Astrocyte (in vitro differentiated cells and primary cell): Measurements from ENCODE around the gene RNF144A. TPM values are rescaled to one million over a fixed set of nuclear protein-coding genes. Genes with fewer than 3 reads are reported as not detected.

Experiments
- DNase-seq: peaks from one replicate; pipeline ENCODE4 v3.0.0-alpha.2; 2010; ENCODE audit warnings: low read depth
- FAIRE-seq: peaks from 2 replicates; lab custom pipeline; 2011; peaks lifted over from hg19 to GRCh38; lab: Jason Lieb, UNC
- H2AFZ ChIP-seq: 2 replicates; pipeline ENCODE4 v1.6.0; 2012; ENCODE audit warnings: low read depth, low read length, inconsistent platforms
- H3K27ac ChIP-seq: 2 replicates; pipeline ENCODE4 v1.5.1; 2011; ENCODE audit warnings: low read depth, low read length, inconsistent platforms
- H3K27me3 ChIP-seq: 2 replicates; pipeline ENCODE4 v1.6.0; 2011; ENCODE audit warnings: low read length, inconsistent platforms; ENCODE audit not compliant: insufficient read depth
- H3K36me3 ChIP-seq: 2 replicates; pipeline ENCODE4 v1.5.1; 2011; ENCODE audit warnings: low read length, inconsistent platforms; ENCODE audit not compliant: insufficient read depth
- H3K4me1 ChIP-seq: 2 replicates; pipeline ENCODE4 v1.5.1; 2011; ENCODE audit warnings: low read length, inconsistent platforms; ENCODE audit not compliant: insufficient read depth
- H3K4me2 ChIP-seq: 2 replicates; pipeline ENCODE4 v1.6.0; 2012; ENCODE audit warnings: low read length, inconsistent platforms
- H3K4me3 ChIP-seq: 2 replicates; pipeline ENCODE4 v1.5.1; 2011; ENCODE audit warnings: low read depth, mild to moderate bottlenecking, low read length, inconsistent platforms; ENCODE audit not compliant: insufficient read depth
- H3K79me2 ChIP-seq: 2 replicates; pipeline ENCODE4 v1.6.0; 2012; ENCODE audit warnings: mild to moderate bottlenecking, low read length, inconsistent platforms; ENCODE audit not compliant: insufficient read depth
- H3K9ac ChIP-seq: 2 replicates; pipeline ENCODE4 v1.6.0; 2012; ENCODE audit warnings: mild to moderate bottlenecking, low read length, inconsistent platforms
- H3K9me3 ChIP-seq: 2 replicates; pipeline ENCODE4 v1.5.1; 2012; ENCODE audit warnings: low read depth, mild to moderate bottlenecking, low read length, inconsistent platforms; ENCODE audit not compliant: insufficient read depth
- H4K20me1 ChIP-seq: 2 replicates; pipeline ENCODE4 v1.6.0; 2012; ENCODE audit warnings: low read length, inconsistent platforms; ENCODE audit not compliant: insufficient read depth
- H3K27ac Mint-ChIP-seq: one replicate; pipeline ENCODE4 v1.8.0; 2021; ENCODE audit warnings: mild to moderate bottlenecking, mixed read lengths; ENCODE audit not compliant: unreplicated experiment
- H3K27me3 Mint-ChIP-seq: one replicate; pipeline ENCODE4 v1.8.0; 2021; ENCODE audit warnings: low read depth, mixed read lengths; ENCODE audit not compliant: unreplicated experiment
- H3K36me3 Mint-ChIP-seq: one replicate; pipeline ENCODE4 v1.8.0; 2021; ENCODE audit warnings: low read depth, mixed read lengths; ENCODE audit not compliant: unreplicated experiment
- H3K4me1 Mint-ChIP-seq: one replicate; pipeline ENCODE4 v1.8.0; 2021; ENCODE audit warnings: low read depth, mixed read lengths; ENCODE audit not compliant: unreplicated experiment
- H3K4me3 Mint-ChIP-seq: one replicate; pipeline ENCODE4 v1.8.0; 2021; ENCODE audit warnings: mild to moderate bottlenecking, moderate library complexity, mixed read lengths; ENCODE audit not compliant: unreplicated experiment
- H3K9me3 Mint-ChIP-seq: one replicate; pipeline ENCODE4 v1.8.0; 2021; ENCODE audit warnings: mild to moderate bottlenecking, mixed read lengths; ENCODE audit not compliant: unreplicated experiment
- CTCF ChIP-seq: IDR thresholded peaks from 2 replicates; pipeline ENCODE4 v1.5.1; 2011; ENCODE audit warnings: low read depth, mild to moderate bottlenecking, inconsistent platforms, low read length, moderate library complexity; ENCODE audit not compliant: insufficient read depth
- EZH2 ChIP-seq: IDR thresholded peaks from 2 replicates; pipeline ENCODE4 v1.6.1; 2012; ENCODE audit warnings: mild to moderate bottlenecking, low read length, inconsistent platforms; ENCODE audit not compliant: insufficient read depth
- total RNA-seq: library from RNA; stranded (reverse); gene quantifications from 2 replicates; pipeline ENCODE4 v1.2.1, GENCODE V29; 2021

RNF144A gene
- total RNA-seq, 1 donor from 2014 or later: 4.9 TPM

DNA sequence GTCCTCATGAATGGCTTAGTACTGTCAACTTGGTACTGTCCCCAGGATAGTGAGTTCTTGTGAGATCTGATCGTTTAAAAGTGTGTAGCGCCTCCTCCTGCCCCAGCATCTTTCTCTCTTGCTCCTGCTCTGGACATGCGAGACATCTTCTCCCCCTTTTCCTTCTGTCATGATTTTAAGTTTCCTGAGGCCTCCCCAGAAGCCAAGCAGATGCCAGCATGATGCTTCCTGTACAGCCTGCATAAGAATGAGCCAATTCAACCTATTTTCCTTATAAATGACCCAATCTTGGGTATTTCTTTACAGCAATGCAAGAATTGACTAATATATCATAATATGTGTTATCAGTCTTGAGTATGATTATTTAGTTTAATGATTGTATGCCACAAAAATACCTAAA lies 43.2 kb upstream of the RNF144A start:
- H2AFZ ChIP-seq: no peak overlapping the region
- no peaks in the 10 kb centered on the region for H3K9me3 ChIP-seq
- no peaks in the 10 kb centered on the region for H3K79me2 ChIP-seq
- H3K27me3 Mint-ChIP-seq: peaks cover 4% of the 10 kb centered on the region
- H3K4me2 ChIP-seq: no peak overlapping the region
- no peak for FAIRE-seq
- H3K36me3 ChIP-seq: no peaks in the 10 kb centered on the region
- peaks cover 5% of the 10 kb centered on the region for H3K9me3 Mint-ChIP-seq
- H3K4me3 Mint-ChIP-seq: no peak overlapping the region
- H3K9ac ChIP-seq: no peak overlapping the region
- H3K27ac ChIP-seq: no peak overlapping the region
- H3K4me1 ChIP-seq: no peaks in the 10 kb centered on the region
- TF ChIP-seq EZH2 (no peak), CTCF (no peak)
- H3K4me1 Mint-ChIP-seq: peaks cover under 1% of the 10 kb centered on the region
- no peaks in the 10 kb centered on the region for H3K27me3 ChIP-seq
- no peaks in the 10 kb centered on the region for H3K36me3 Mint-ChIP-seq
- H4K20me1 ChIP-seq: no peaks in the 10 kb centered on the region
- no peak overlapping the region for H3K4me3 ChIP-seq
- no peak for DNase-seq
- no peak overlapping the region for H3K27ac Mint-ChIP-seq

DNA sequence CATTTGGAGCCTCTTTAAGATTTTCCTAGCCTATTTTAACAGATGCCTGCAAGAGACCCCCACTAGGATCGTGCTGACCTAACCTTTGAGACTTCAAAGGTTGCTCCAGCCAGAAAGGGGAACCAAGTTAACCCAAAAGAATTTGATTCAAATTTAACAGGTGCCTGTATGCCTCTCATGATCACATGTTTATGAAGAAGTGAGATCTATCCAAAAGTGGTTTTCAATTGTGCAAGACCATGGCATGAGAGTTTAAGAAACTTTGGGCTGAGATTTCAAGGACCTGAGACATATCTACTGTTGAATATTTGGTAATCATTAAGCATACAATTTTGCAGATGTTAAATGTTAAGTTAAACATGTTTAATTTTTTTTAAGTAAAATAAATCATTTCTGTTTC lies 40.9 kb upstream of the RNF144A start:
- H3K9me3 ChIP-seq: no peaks in the 10 kb centered on the region
- H3K4me1 Mint-ChIP-seq: peaks cover 11% of the 10 kb centered on the region
- DNase-seq (no peak), FAIRE-seq (no peak)
- H3K9me3 Mint-ChIP-seq: peaks cover 5% of the 10 kb centered on the region
- no peaks in the 10 kb centered on the region for H3K36me3 ChIP-seq
- H3K9ac ChIP-seq: no peak overlapping the region
- no peak overlapping the region for H3K4me3 ChIP-seq
- no peak overlapping the region for H2AFZ ChIP-seq
- no peak overlapping the region for H3K4me2 ChIP-seq
- no peaks in the 10 kb centered on the region for H3K36me3 Mint-ChIP-seq
- no peak overlapping the region for H3K27ac ChIP-seq
- peaks cover 4% of the 10 kb centered on the region for H3K27me3 Mint-ChIP-seq
- TF ChIP-seq CTCF: no peak
- no peak for TF ChIP-seq EZH2
- H3K27ac Mint-ChIP-seq: no peak overlapping the region
- no peaks in the 10 kb centered on the region for H4K20me1 ChIP-seq
- H3K4me1 ChIP-seq: no peaks in the 10 kb centered on the region
- no peaks in the 10 kb centered on the region for H3K79me2 ChIP-seq
- no peak overlapping the region for H3K4me3 Mint-ChIP-seq
- H3K27me3 ChIP-seq: no peaks in the 10 kb centered on the region

- Histone ChIP-seq H3K9ac (no peak within 1 kb of the TSS), H3K4me3 (peak within 1 kb of the TSS; percentile 41), H4K20me1 (no peaks in the 10 kb centered on the region), H3K4me2 (peak within 1 kb of the TSS; percentile 76), H3K27me3 (no peaks in the 10 kb centered on the region), H3K4me1 (no peaks in the 10 kb centered on the region), H3K36me3 (no peaks in the 10 kb centered on the region), H3K79me2 (no peaks in the 10 kb centered on the region), H3K27ac (no peak within 1 kb of the TSS), H3K9me3 (no peaks in the 10 kb centered on the region), H2AFZ (peak within 1 kb of the TSS; percentile 13)
- H3K4me3 Mint-ChIP-seq: peak within 1 kb of the TSS; percentile 58
- H3K27me3 Mint-ChIP-seq: no peaks in the 10 kb centered on the region
- no peak within 1 kb of the TSS for H3K27ac Mint-ChIP-seq
- peak; percentile 30 for DNase-seq
- H3K4me1 Mint-ChIP-seq: peaks cover 11% of the 10 kb centered on the region
- H3K9me3 Mint-ChIP-seq: peaks cover 5% of the 10 kb centered on the region
- FAIRE-seq: no peak
- no peaks in the 10 kb centered on the region for H3K36me3 Mint-ChIP-seq
- TF ChIP-seq EZH2 (no peak), CTCF (no peak)
Observed at GRCh38 chr2:6877402-6878304, 39.6 kb upstream of the RNF144A start, which contains the start of gene RSAD2. Gene RSAD2, plus strand, starts transcription at chr2:6877777. Its CDS starts 24 bp downstream, at chr2:6877801.
